GM12875 (cell line): Measurements from ENCODE around the gene FAM47C.

Source experiments
- H3K4me3 ChIP-seq: one replicate; pipeline ENCODE4 v1.5.1; 2011; ENCODE audit warnings: low read depth, low read length, control low read depth
- TF ChIP-seq, protein P1 (sequence below): IDR thresholded peaks from 2 replicates; pipeline ENCODE4 v1.5.1; 2011; ENCODE audit warnings: low read depth, mild to moderate bottlenecking, control low read depth, inconsistent platforms, low read length, moderate library complexity, borderline replicate concordance; ENCODE audit not compliant: insufficient read depth

Gene FAM47C

GRCh38 chrX:37060999-37061398 is 52.8 kb downstream of the FAM47C start:
- TF ChIP-seq, protein P1, sequence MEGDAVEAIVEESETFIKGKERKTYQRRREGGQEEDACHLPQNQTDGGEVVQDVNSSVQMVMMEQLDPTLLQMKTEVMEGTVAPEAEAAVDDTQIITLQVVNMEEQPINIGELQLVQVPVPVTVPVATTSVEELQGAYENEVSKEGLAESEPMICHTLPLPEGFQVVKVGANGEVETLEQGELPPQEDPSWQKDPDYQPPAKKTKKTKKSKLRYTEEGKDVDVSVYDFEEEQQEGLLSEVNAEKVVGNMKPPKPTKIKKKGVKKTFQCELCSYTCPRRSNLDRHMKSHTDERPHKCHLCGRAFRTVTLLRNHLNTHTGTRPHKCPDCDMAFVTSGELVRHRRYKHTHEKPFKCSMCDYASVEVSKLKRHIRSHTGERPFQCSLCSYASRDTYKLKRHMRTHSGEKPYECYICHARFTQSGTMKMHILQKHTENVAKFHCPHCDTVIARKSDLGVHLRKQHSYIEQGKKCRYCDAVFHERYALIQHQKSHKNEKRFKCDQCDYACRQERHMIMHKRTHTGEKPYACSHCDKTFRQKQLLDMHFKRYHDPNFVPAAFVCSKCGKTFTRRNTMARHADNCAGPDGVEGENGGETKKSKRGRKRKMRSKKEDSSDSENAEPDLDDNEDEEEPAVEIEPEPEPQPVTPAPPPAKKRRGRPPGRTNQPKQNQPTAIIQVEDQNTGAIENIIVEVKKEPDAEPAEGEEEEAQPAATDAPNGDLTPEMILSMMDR, result peak; percentile 50
- H3K4me3 ChIP-seq, result no peak overlapping the region
